Hepatocyte (in vitro differentiated cells): Measurements from ENCODE around the gene DNAL4.

Experiments
- CTCF ChIP-seq: fragments of 200-600 bp; sonication (generic); IDR thresholded peaks from 2 replicates; pipeline ENCODE4 v1.5.1; 2016; ENCODE audit warnings: antibody characterized with exemption, mild to moderate bottlenecking; ENCODE audit not compliant: poor library complexity
- EZH2 ChIP-seq: fragments of 200-600 bp; sonication (generic); IDR thresholded peaks from 2 replicates; pipeline ENCODE4 v1.6.1; 2016; ENCODE audit warnings: antibody characterized with exemption, mild to moderate bottlenecking, borderline replicate concordance

- TF ChIP-seq CTCF = no peak
- no peak for TF ChIP-seq EZH2
These were observed 23.5 kb downstream of the DNAL4 start for GRCh38 chr22:38770257-38770949.
